GF-D8 (cell line): ENCODE measurements around the gene SEC14L5.
"Not testable (repeated sequence)": the region's sequence is repeated elsewhere in the genome, so short reads cannot be mapped to it uniquely, and the experiment has no call there.

Experiments used
- DNase-seq: peaks from one replicate; lab custom pipeline; 2025; lab: John Stamatoyannopoulos, UW

SEC14L5 gene

GRCh38 chr16:5042574-5043171 is 84.5 kb downstream of the SEC14L5 start:
- DNase-seq: no peak

DNA sequence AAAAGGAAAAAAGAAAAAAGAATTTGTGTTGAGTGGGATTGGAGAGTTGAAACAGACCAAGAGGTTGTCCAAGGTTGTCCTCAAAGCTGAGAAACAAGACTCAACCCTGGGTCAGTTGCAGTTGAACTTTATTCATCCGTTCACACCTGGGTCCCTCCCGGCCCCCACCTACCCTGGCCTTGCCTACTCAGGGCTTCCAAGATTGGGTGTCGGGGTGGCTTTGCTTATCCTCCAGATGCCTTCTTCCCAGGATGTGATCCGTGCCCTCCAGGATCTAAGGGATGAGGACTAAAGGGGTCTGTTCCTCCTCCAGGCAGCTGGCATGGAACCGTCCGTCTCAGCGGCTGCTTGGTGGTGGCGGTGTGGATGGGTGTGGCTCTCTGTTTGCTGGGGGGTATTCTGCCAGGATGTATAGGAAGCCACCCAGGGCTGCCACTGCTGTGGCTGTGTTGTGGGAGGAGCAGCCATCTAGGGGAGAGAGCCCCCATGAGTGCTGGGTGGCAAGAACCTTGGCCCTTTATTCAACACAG is 85.9 kb downstream of the SEC14L5 start:
- DNase-seq: no peak

GRCh38 chr16:5044581-5044980 is 86.5 kb downstream of the SEC14L5 start:
- DNase-seq: not testable (repeated sequence)

DNA sequence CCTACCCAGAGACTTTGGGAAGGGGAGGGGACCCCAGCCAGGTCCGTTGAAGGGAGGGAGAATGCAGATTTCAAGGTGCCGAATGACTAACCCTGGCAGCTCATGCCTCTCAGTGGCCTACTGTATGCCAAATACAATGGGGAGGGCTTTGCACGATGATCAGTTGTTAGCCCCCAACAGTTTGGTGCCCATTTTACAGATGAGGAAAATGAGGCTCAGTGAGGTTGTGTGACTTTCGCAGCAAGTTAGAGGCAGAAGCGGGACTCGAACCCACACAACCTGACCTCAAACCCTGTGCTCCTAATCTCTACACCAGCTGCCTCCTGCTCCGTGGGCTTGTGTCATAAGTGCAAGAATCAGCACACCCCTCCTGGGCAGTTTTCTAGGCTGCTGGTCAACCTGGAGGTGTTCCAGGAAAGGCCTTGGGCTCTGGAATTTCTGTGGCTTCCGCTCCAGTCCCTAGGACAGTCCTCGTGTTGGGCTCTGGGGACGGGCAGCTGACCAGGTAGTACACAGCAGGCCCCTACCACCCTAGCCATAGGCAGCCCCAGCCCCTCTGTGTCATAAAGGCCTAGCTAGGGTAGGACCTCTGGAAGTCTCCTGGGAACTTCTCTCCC is 87.5 kb downstream of the SEC14L5 start:
- no peak for DNase-seq

DNA sequence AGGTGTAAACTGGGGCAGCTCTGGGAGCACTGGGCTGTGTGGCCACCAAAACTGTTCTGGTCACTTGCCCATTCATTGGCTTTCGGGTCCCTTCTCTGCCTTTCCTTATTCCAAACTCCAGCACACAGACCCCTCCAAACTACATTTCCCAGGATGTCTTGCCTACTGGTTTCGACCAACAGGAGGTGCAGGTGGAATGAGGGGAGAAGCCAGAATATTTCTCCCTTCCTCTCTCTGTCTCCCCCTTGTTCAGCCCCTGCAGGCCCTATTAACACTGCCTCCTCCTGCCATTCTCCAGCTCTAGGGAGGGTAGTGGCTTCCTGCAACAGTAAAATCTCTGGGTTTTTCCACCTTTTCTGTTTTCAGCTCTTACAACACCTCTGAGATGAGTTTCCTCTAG is 88.8 kb downstream of the SEC14L5 start:
- no peak for DNase-seq

GRCh38 chr16:5054876-5055865 is 97.0 kb downstream of the SEC14L5 start:
- no peak for DNase-seq

GRCh38 chr16:5056352-5056751 is 98.2 kb downstream of the SEC14L5 start:
- no peak for DNase-seq

- DNase-seq: no peak
Measured at GRCh38 chr16:5058476-5058875, 100.3 kb downstream of the SEC14L5 start.

DNA sequence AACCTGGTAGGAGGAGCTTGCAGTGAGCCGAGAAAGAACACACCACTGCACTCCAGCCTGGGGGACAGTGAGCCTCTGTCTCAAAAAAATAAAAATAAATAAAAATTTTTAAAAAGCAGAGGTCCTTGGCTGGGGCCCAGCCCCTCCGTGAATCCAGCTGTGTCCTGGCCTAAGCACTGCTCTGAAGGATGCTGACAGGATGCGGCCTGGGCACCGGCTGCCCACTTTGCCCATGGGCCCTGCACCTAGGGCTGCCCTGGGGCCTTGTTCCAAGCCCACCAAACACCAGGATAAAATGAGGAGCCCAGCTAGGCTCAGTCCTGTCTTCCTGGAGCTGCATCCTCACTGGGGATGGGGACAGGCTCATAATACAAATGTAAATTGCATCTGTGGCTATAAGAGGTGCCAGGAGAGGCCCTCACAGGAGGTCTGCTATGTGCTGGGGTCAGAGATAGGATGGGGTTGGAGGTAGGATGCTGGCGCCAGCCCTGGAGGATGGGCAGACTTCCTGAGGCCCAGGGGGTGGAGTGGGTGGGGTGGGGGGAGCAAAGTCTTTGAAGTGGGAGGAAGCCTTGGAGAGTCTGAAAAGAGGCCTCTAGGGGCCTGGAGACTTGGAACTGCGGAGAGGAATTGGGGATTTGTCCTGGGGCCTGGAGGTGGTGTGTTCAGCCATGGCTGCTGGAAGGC is 101.4 kb downstream of the SEC14L5 start:
- DNase-seq: no peak

DNA sequence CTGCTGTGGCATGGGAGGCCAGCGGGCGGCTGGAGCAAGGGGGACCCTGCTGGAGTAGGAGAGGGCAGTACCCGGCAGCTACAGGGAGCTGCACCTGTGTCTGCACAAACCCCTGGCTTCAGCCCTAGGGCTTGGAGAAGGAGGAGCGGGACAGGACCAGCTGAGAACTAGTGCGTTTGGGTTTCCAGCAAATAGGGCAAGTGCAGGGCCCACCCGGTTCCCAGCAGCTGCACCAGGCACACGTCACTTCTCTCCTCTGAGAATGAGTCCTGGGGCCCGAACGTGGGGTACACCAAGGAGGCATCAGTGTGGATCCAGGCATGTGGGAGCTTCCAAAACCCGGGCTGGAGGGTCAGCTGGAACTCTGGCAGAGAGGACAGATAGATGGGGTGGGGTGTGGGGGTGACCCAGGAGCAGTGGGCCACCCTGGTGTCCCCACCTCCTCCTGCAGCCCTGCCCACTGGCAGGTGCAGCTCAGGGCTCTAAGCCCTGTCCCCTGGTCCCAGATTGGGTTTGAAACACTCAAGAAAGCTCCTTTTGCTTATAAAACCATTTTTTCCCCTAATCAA is 102.0 kb downstream of the SEC14L5 start:
- DNase-seq: no peak

DNA sequence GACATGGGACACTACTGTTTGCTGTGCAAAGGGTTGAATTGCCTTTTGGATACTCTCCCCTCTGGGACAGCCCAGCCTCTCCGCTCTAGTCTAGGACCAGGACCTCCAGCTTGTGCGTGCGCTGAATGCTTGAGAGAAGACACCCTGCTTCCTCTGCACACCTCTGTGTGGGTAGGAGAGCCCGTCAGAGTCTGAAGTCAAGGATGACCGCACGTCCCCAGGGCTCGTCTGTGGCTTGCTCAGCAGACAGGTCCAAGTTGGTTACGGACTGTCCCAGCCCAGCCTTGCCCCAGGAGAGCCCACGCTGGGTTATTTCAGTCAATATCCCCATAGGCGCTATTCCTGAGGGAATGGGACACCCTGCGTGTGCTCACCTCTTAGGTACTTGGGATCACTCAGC is 103.9 kb downstream of the SEC14L5 start:
- DNase-seq: no peak

GRCh38 chr16:5062790-5063765 is 104.9 kb downstream of the SEC14L5 start:
- DNase-seq: no peak

- DNase-seq: no peak
Measured at GRCh38 chr16:5064915-5065314, 106.8 kb downstream of the SEC14L5 start.

DNA sequence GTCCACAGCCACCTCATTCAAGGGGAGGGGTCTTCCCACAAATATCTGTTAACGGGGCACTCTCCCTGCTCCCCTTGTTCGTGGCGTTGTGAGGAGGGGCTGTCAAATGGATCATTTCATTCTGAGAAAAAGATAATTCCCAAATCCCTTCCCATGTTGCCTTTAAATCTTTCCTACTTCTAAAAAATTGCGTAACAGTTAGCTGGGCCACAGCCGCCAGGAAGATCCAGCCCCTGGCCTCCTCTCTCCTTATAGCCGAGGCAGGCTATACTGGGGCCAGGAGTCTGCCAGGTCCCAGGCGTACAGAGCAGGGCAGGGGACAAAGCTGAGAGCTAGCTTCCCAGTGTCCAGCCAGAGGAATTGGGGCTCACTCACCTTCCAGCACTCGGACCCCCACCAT is 107.2 kb downstream of the SEC14L5 start:
- no peak for DNase-seq

DNA sequence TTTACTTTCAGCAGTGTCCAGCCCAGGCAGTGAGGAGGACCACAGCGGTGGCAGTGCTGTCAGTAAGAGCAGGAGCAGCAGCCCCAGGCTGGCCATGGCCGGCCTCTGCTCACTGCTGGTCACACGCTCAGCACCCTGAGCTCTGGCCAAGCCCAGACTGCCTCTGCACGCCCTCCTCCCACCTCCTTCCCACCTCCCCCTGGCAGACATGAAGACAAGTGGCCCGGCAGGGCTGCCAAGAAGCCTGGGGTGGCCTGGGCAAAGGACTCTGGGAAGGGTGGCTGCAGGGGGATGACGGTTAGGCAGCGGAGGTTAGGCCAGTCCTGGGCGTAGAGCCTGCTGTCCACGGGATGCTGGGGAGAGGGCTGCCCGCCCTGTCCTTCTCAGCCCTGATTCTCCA is 107.7 kb downstream of the SEC14L5 start, which contains the start of gene C16orf89:
TSS of gene C16orf89 (minus strand) at position 144 of the 400 bp plus-strand sequence. CDS start at position 96, 48 bp downstream.
- no peak for DNase-seq

DNA sequence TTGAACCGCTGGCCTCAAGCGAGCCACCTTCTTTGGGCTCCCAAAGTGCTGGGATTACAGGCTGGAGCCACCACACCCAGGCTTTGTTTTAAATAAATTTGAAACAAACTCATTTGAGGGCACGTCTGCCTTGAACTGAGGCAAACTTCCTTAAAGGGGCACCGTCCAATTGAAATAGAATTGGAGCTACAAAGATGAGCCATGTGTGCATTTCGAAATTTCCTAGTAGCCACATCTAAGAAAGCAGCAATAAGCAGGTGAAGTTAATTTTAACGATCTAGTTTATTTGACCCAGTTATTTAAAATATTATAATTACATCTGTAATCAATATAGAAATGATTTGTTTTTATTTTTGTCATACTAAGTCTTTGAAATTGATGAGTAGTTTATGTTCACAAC is 108.4 kb downstream of the SEC14L5 start:
- no peak for DNase-seq
